K562 (cell line): ENCODE data around the gene HUS1. TPM values are rescaled to one million over a fixed set of nuclear protein-coding genes. Genes with fewer than 3 reads are reported as not detected.

Experiments
- ATAC-seq: fragments of 200-7000 bp; cut with Tn5 transposase; 3 replicates; pipeline ENCODE4 v1.9.1; 2020; ENCODE audit warnings: moderate library complexity
- BruUV-seq: library from RNA; stranded (reverse); fragments of 400-500 nt; replicated peaks from 2 replicates; lab custom pipeline; 2021; lab: Mats Ljungman, UMichigan
- CTCF ChIA-PET: fragments of 300-600 bp; formaldehyde crosslinking; extraction: SDS; loops from one replicate; lab custom pipeline; 2021; ENCODE audit warnings: low intra/inter-chr PET ratio; lab: Yijun Ruan, JAX
- POLR2A ChIA-PET: fragments of 300-600, 350-650 bp; sonication (Branson Sonifier 250); formaldehyde crosslinking; extraction: SDS; loops from one replicate; lab custom pipeline; 2021; ENCODE audit warnings: antibody characterized with exemption, inconsistent platforms; lab: Yijun Ruan, JAX
- DNase-seq, 4 experiments: peaks; one replicate each; pipeline versions ENCODE4 v3.0.0 to v3.0.0-alpha.2; 2011 to 2018; ENCODE audit warnings: low spot score in 3 of 4, mixed read lengths in 3 of 4; ENCODE audit errors: extremely low read depth in 1 of 4
- FAIRE-seq: peaks from 2 replicates; lab custom pipeline; 2011; peaks lifted over from hg19 to GRCh38; lab: Jason Lieb, UNC
- H2AFZ ChIP-seq: 2 replicates; pipeline ENCODE4 v1.6.0; 2011; ENCODE audit warnings: low read depth, low read length, control low read depth, inconsistent platforms
- H3K27ac ChIP-seq: fragments of 200-600 bp; 3 replicates; pipeline ENCODE4 v1.8.0; 2011; ENCODE audit warnings: low read depth, mild to moderate bottlenecking, control low read depth, inconsistent platforms, low read length, moderate library complexity, mixed read lengths; ENCODE audit errors: extremely low read depth
- H3K27me3 ChIP-seq, 2 experiments: fragments of 300-600 bp in 1 of 2; 2 replicates in 1 of 2; 3 replicates in 1 of 2; pipeline versions ENCODE4 v1.6.0 to v1.8.0; 2011; ENCODE audit warnings: inconsistent platforms in 2 of 2, low read length in 2 of 2, mild to moderate bottlenecking in 1 of 2, mixed read lengths in 1 of 2, moderate library complexity in 1 of 2; ENCODE audit not compliant: control insufficient read depth in 2 of 2, insufficient read depth in 2 of 2
- H3K36me3 ChIP-seq: fragments of 300-600 bp; 3 replicates; pipeline ENCODE4 v1.8.0; 2011; ENCODE audit warnings: mild to moderate bottlenecking, low read length, inconsistent platforms; ENCODE audit not compliant: control insufficient read depth, insufficient read depth
- H3K4me1 ChIP-seq, 2 experiments: fragments of 200-600 bp in 1 of 2; replicated peaks in 1 of 2; 2 replicates in 1 of 2; 3 replicates in 1 of 2; pipeline versions ENCODE4 v1.5.1 to v1.8.0; 2011; ENCODE audit warnings: inconsistent platforms in 2 of 2, low read length in 2 of 2, mild to moderate bottlenecking in 1 of 2, mixed read lengths in 1 of 2, moderate library complexity in 1 of 2; ENCODE audit not compliant: control insufficient read depth in 2 of 2, insufficient read depth in 2 of 2
- H3K4me2 ChIP-seq: 2 replicates; pipeline ENCODE4 v1.6.1; 2011; ENCODE audit warnings: low read length, control low read depth, inconsistent platforms, mixed read lengths; ENCODE audit not compliant: insufficient read depth
- H3K4me3 ChIP-seq: fragments of 200-600 bp; sonication (generic), shearing (Covaris generic); 2 replicates; pipeline ENCODE4 v1.5.1; 2016; ENCODE audit warnings: control low read depth, inconsistent platforms
- H3K79me2 ChIP-seq: fragments of 200-600 bp; 3 replicates; pipeline ENCODE4 v1.8.0; 2011; ENCODE audit warnings: low read length, inconsistent platforms; ENCODE audit not compliant: control insufficient read depth, insufficient read depth
- H3K9ac ChIP-seq, 2 experiments: 2 replicates each; pipeline versions ENCODE4 v1.6.0 to v1.6.1; 2011; ENCODE audit warnings: low read depth in 2 of 2, low read length in 2 of 2, control low read depth in 1 of 2, inconsistent platforms in 1 of 2, mild to moderate bottlenecking in 1 of 2, mixed read lengths in 1 of 2; ENCODE audit not compliant: insufficient read depth in 1 of 2
- H3K9me1 ChIP-seq: one replicate; pipeline ENCODE4 v1.6.0; 2011; ENCODE audit warnings: inconsistent platforms, mild to moderate bottlenecking, low read length, moderate library complexity; ENCODE audit not compliant: control insufficient read depth, insufficient read depth
- H3K9me3 ChIP-seq: replicated peaks from 2 replicates; pipeline ENCODE4 v1.5.1; 2011; ENCODE audit warnings: low read depth, low read length, inconsistent platforms; ENCODE audit not compliant: control insufficient read depth, insufficient read depth
- H4K20me1 ChIP-seq: replicated peaks from 2 replicates; pipeline ENCODE4 v1.6.1; 2011; ENCODE audit warnings: low read length, inconsistent platforms, mixed read lengths; ENCODE audit not compliant: control insufficient read depth, insufficient read depth
- DDX20 ChIP-seq: fragments of 450-650 bp; IDR thresholded peaks from 2 replicates; pipeline ENCODE4 v1.6.1; 2016; ENCODE audit warnings: missing genetic modification characterization, low read depth, mild to moderate bottlenecking, missing compliant biosample characterization, moderate library complexity
- KDM4B ChIP-seq, 2 experiments: fragments of 450-650 bp in 1 of 2; sonication (generic) in 1 of 2; IDR thresholded peaks; 2 replicates each; pipeline ENCODE4 v1.6.1; 2016 to 2017; ENCODE audit warnings: borderline replicate concordance in 2 of 2, antibody characterized with exemption in 1 of 2, low read depth in 1 of 2, mild to moderate bottlenecking in 1 of 2
- MAZ ChIP-seq, 2 experiments: fragments of 450-650 bp in 1 of 2; sonication (generic) in 1 of 2; formaldehyde crosslinking; IDR thresholded peaks in 1 of 2; conservative IDR thresholded peaks in 1 of 2; 2 replicates each; pipeline versions ENCODE4 v1.4.0 to v1.5.0; 2020; ENCODE audit warnings: mild to moderate bottlenecking in 1 of 2, missing genetic modification reagents in 1 of 2
- PHF8 ChIP-seq: fragments of 200-600 bp; sonication (generic); IDR thresholded peaks from 2 replicates; pipeline ENCODE4 v1.6.1; 2012; ENCODE audit warnings: mixed run types, mild to moderate bottlenecking, inconsistent platforms, low read length, moderate library complexity, borderline replicate concordance
- POLR2H ChIP-seq: IDR thresholded peaks from 2 replicates; pipeline ENCODE4 v1.6.1; 2016; ENCODE audit warnings: missing genetic modification characterization, low read depth, mild to moderate bottlenecking, control low read depth, missing compliant biosample characterization, moderate library complexity
- RB1 ChIP-seq: fragments of 450-650 bp; IDR thresholded peaks from 2 replicates; pipeline ENCODE4 v1.6.1; 2017; ENCODE audit warnings: low read depth, mild to moderate bottlenecking
- RBM14 ChIP-seq: fragments of 200-400 bp; formaldehyde crosslinking; IDR thresholded peaks from 2 replicates; pipeline ENCODE4 v1.6.1; 2018; ENCODE audit warnings: low read depth, mild to moderate bottlenecking, low read length, moderate library complexity, borderline replicate concordance; ENCODE audit not compliant: insufficient read depth
- SMARCC2 ChIP-seq: fragments of 450-650 bp; IDR thresholded peaks from 2 replicates; pipeline ENCODE4 v1.6.1; 2017; ENCODE audit warnings: antibody characterized with exemption, moderate library complexity, mild to moderate bottlenecking, low read depth
- ZSCAN32 ChIP-seq: fragments of 450-650 bp; formaldehyde crosslinking; IDR thresholded peaks from 2 replicates; pipeline ENCODE4 v1.4.0; 2020; ENCODE audit warnings: mild to moderate bottlenecking, moderate library complexity
- WGBS: fragments of 100-300 bp; shearing (Covaris generic); methylation state at CpG from one replicate; pipeline ENCODE4 v1.1.6; 2016; ENCODE audit warnings: low coverage, mixed read lengths; ENCODE audit not compliant: insufficient coverage; ENCODE audit errors: missing lambda C conversion rate; 5-methylcytosine and 5-hydroxymethylcytosine counted together
- in situ Hi-C: fragments of 300-500 bp; cut with MboI; formaldehyde crosslinking; loops from 4 replicates; pipeline ENCODE4 v1.15.0; 2018; ENCODE audit warnings: inconsistent platforms, mixed read lengths
- intact Hi-C: fragments of 100-400 bp; cut with micrococcal nuclease; formaldehyde crosslinking; loops from 2 replicates; pipeline ENCODE4 v1.14.2; 2022
- polyA plus RNA-seq, 8 experiments: library from polyadenylated mRNA; depleted of rRNA in 4 of 8; stranded (reverse) in 5 of 8; unstranded in 3 of 8; fragments of >200 nt; fragmentation: Nextera tagmentation in 2 of 8; fragmentation: Illumina TruSeq in 1 of 8; extraction: Ambion mirVana in 2 of 8; extraction: Trizol in 1 of 8; gene quantifications; 2 replicates each; pipeline versions ENCODE4 v1.2.1 to v1.2.3, GENCODE V29; 2011 to 2014; ENCODE audit warnings: inconsistent platforms in 1 of 8, missing spikeins in 1 of 8
- total RNA-seq, 7 experiments: library from RNA; depleted of rRNA in 6 of 7; stranded (reverse); fragments of >200 nt in 6 of 7; fragmentation: Illumina TruSeq in 2 of 7; extraction: Trizol in 2 of 7; gene quantifications; 2 replicates each; pipeline versions ENCODE4 v1.2.1 to v1.2.3, GENCODE V29; 2011 to 2021; ENCODE audit warnings: low replicate concordance in 1 of 7
- TF ChIP-seq, protein P1 (sequence below): IDR thresholded peaks from 3 replicates; pipeline ENCODE4 v1.6.1; 2011; ENCODE audit warnings: borderline replicate concordance, mild to moderate bottlenecking; ENCODE audit not compliant: insufficient read length, insufficient read depth

HUS1 gene
- total and polyA plus RNA-seq, 9 of the 15 experiments (the other 6 are each of a cell fraction or from before 2014, with no cell fraction given), result 11.5 to 27.0 (median 16.5) TPM

DNA sequence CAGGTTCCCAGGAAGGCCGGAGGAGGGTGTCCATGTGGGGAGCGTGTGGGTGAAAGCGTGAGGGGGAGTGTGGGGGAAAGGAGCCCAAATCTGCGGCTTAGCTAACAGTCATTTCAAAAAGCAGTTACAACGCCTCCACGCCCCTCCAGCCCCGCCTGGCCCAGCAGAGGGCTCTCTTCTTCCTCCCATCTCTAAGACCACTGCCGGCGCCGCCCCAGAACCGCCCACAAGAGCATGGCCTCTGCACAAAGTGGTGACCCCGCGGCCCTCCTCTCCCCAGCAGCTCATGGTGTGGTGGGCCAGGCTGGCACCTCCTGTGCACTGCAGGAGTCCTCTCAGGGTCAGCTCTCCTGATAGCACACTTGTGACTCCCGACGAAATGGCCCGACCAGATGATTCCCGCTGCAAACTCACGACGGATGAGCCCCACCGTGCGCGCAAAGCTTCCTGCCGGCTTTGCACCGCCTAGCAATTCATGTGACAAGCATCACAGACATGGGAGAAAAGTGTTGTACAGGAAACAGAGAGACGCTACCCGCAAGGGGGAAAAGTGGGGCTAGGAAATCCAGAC, 12.4 kb upstream of the HUS1 start (continued):
- TF ChIP-seq DDX20 (tag) (no peak), RBM14 (no peak), RB1 (0 out of 2 replicates have a peak, but pooled peaks have one; percentile 17)

DNA sequence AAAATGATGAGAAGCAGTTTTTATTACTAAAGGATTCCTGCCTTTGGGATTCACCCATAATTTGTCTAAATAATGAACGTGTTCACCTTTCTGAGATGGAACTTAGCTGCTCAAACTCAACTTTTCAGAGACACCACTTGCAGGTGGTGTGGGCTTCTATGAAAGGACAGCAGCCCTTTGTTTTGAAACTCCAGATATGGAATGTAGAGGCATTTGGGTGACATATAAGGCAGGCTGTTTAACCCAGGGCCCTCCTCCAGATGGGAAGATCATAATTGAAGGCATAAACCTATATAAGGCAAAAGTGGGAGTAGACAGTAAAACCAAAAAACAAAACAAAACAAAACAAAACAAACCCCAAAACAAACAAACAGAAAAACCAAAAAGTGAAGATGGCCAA, 11.9 kb upstream of the HUS1 start:
- intact Hi-C loops, result loop anchor here (1.0 kb wide), 1 partner anchor 119 kb away; no protein-coding TSS in a partner anchor
- H3K27me3 ChIP-seq, result no peaks in the 10 kb centered on the region
- BruUV-seq, result no TSS peak
- no peak overlapping the region for H3K9ac ChIP-seq
- no peak overlapping the region; the same call in 2 of the 3 replicates for H3K27ac ChIP-seq
- peaks cover 0 to 8% of the 10 kb centered on the region in 2 experiments; a peak in 2 of 5 replicates for H3K4me1 ChIP-seq
- H2AFZ ChIP-seq, result peak overlapping the region; percentile 94
- POLR2A ChIA-PET, result no interaction called here
- in situ Hi-C loops, result no loop called here
- peak; percentile 67 for FAIRE-seq
- no peaks in the 10 kb centered on the region for H3K79me2 ChIP-seq
- TF ChIP-seq POLR2H (tag) (no peak), ZSCAN32 (CRISPR knock-in tag) (no peak), SMARCC2 (no peak), PHF8 (no peak), MAZ (CRISPR knock-in tag; conservative IDR thresholded peaks at IDR 0.05 in 1 of 2, IDR thresholded peaks at IDR 0.05 in 1 of 2) (no peak), KDM4B (IDR thresholded peaks at IDR 0.05; ENCODE audit: borderline replicate concordance in 2 of 2, low read depth in 1 of 2) (no peak)
- TF ChIP-seq, protein P1, sequence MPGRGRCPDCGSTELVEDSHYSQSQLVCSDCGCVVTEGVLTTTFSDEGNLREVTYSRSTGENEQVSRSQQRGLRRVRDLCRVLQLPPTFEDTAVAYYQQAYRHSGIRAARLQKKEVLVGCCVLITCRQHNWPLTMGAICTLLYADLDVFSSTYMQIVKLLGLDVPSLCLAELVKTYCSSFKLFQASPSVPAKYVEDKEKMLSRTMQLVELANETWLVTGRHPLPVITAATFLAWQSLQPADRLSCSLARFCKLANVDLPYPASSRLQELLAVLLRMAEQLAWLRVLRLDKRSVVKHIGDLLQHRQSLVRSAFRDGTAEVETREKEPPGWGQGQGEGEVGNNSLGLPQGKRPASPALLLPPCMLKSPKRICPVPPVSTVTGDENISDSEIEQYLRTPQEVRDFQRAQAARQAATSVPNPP, result no peak
- TF ChIP-seq, all 486 proteins: peak for 0
- DNase-seq (no peak), ATAC-seq (peak; percentile 16; the same call in 2 of the 3 replicates)
- Histone ChIP-seq H3K9me1 (no peaks in the 10 kb centered on the region), H3K9me3 (no peaks in the 10 kb centered on the region), H3K4me3 (no peak overlapping the region), H4K20me1 (no peaks in the 10 kb centered on the region; the same call in 1 of the 2 replicates), H3K4me2 (peak overlapping the region; percentile 34; the same call in 1 of the 2 replicates), H3K36me3 (no peaks in the 10 kb centered on the region)
- 29% methylated on average over 1 of the region's 1 CpG for WGBS
- CTCF ChIA-PET, result interaction anchor here (0.7 to 1.4 kb wide), 3 partner anchors 117 to 119 kb away, joined by 3 to 6 read pairs (median 3); no protein-coding TSS in a partner anchor
